GM10248 (cell line): Measurements from ENCODE around the gene RNLS.

Experiments used
- CTCF ChIA-PET: fragments of 300-600 bp; sonication (Branson Sonifier 250); formaldehyde crosslinking; extraction: SDS; loops from one replicate; lab custom pipeline; 2021; ENCODE audit warnings: antibody characterized with exemption; lab: Yijun Ruan, JAX
- POLR2A ChIA-PET: fragments of 350-650 bp; sonication (Branson Sonifier 250); formaldehyde crosslinking; extraction: SDS; loops from one replicate; lab custom pipeline; 2020; ENCODE audit warnings: antibody characterized with exemption; lab: Yijun Ruan, JAX
- DNase-seq: peaks from one replicate; pipeline ENCODE4 v3.0.0; 2012; ENCODE audit errors: extremely low spot score
- CTCF ChIP-seq: IDR thresholded peaks from 2 replicates; pipeline ENCODE4 v1.5.1; 2012; ENCODE audit warnings: mild to moderate bottlenecking, low read depth; ENCODE audit errors: extremely low read depth, missing control alignments, control extremely low read depth

RNLS gene

DNA sequence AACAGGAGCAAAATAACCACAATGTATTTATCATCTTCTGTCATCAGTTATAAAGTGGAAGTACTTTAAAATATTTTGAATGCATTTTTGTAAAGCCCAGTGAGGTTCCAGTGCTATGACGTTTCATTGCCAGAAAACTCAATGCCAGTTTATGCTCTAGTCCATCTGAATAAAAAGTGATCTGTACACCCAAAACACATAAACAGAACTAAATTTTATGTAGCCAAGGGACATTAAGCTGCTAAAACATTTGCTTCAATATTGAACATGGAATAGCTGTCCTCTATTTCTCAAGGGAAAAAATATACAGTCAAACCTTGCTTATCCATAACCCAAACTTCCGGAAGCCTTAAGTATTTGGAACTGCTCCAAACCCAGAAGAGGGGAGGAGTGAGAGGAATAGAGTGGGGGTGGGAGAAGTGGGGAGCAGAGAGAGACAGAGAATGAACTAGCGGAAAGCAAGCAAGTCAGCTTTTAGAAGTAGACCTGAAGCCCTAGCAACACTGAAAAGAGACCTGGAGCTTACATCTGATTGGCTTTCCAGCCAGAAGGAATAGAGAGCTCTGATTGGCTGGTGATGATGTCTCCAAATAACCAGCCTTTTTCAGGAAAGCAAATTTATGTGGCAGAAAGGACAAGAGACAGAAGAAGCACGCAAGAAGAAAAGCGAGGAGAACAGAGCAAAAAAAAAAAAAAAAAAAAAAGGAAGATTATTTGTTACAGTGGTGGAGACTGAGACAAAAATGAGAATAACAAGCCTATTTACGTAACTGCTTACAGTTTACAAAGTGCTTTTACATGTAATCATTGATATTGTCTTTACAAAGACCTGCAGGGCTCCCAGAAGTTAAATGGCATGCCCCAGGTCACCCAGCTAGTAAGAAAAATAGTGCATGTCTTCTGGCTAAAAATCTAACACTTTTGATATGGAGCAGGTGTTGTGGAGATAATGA is 196.0 kb downstream of the RNLS start:
- CTCF ChIA-PET, result interaction anchor here (0.7 to 4.9 kb wide), 16 partner anchors 10 to 536 kb away, joined by 3 to 37 read pairs (median 4); no protein-coding TSS in a partner anchor

DNA sequence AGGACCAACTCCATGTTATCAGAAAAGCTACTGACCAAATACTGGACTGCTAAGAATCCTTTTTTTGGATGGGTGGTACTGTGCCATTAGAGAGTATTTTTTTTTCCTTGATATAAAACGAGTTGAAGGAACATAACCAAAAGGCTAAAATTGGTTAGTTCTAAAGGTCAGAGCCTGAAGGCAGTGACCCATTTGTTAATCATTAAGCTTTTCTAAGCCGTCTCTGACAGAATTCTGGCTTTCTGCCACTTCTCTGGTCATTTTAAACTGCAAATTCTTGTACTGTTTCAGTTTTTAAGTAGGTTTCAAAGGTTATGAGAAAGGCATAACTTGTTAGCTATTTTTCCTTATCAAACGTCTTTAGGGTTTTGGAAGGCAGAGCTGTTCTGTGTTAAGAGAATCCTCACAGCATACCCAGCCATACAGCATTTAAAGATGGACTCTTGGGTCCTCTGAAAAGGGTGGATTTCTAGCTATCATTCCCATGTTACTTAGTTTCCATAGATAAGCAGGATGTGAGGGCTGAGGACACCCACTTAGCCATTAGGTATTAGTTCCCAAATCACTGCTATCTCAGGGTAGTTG is 196.8 kb downstream of the RNLS start:
- ChIA-PET CTCF (interaction anchor here (0.9 to 4.9 kb wide), 9 partner anchors 10 to 535 kb away, joined by 3 to 37 read pairs (median 3); no protein-coding TSS in a partner anchor), POLR2A (interaction anchor here (0.8 kb wide), 1 partner anchor 524 kb away, joined by 3 read pairs; no protein-coding TSS in a partner anchor)
- peak; percentile 40 for DNase-seq
- TF ChIP-seq CTCF, result no peak

More for the DNA sequence above, 196.0 kb downstream of the RNLS start:
- no peak for TF ChIP-seq CTCF
- POLR2A ChIA-PET, result interaction anchor here (0.7 to 0.8 kb wide), 2 partner anchors 322 to 525 kb away, joined by 3 to 11 read pairs; no protein-coding TSS in a partner anchor
- DNase-seq, result peak; percentile 54

DNA sequence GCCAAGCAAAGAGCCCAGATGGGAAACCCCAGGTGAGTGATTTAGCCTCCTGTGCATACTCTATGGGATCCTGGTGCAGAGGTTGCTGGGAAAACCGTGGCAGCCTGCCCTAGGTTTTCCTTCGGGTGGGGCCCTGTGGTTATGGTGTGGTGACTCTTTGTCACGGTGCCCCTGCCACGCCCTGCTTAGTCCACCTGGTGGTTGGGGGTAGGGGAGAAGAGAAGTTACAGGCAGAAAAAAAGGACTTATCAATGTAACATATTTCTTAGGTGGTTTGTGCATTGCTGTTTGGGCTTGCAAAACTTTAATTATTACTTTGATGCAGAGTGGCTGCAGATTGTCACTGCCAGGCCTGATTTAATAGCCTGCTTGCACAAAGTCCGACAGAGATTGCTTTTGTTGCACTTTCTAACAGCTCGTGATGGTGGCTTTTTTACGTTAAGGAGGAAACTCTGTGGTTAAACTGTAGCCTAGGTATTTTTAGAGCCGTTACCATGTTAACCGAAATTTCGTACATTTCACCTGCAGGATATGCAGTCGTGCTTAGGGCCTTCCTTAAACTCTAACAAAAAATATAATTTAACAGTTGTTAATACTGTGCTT is 197.4 kb downstream of the RNLS start:
- ChIA-PET POLR2A (no interaction called here), CTCF (interaction anchor here (0.9 to 4.9 kb wide), 9 partner anchors 9 to 526 kb away, joined by 3 to 37 read pairs (median 3); no protein-coding TSS in a partner anchor)
- TF ChIP-seq CTCF, result peak; percentile 6
- peak; percentile 54 for DNase-seq

DNA sequence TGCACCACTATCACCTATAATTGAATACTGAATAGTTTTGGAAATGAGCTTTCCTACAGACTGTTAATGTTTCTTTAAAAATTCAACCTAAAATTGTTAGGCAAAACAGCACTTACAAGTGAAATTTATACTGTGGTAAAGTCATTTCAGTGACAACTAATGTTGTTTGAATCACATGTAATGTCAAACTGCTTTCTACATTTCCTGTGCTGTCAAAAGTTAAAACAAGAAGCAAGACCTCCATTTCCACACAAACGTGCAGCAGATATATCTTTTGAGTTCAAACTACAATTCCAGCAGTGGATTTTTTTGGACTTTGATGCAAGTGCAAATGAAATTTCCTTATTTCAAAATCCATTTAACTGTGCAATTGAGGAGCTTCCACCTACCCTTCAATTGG is 199.8 kb downstream of the RNLS start:
- no peak for DNase-seq
- ChIA-PET CTCF (interaction anchor here (1.0 to 1.4 kb wide), 3 partner anchors 9 to 11 kb away, joined by 3 to 4 read pairs (median 4); no protein-coding TSS in a partner anchor), POLR2A (no interaction called here)
- no peak for TF ChIP-seq CTCF

DNA sequence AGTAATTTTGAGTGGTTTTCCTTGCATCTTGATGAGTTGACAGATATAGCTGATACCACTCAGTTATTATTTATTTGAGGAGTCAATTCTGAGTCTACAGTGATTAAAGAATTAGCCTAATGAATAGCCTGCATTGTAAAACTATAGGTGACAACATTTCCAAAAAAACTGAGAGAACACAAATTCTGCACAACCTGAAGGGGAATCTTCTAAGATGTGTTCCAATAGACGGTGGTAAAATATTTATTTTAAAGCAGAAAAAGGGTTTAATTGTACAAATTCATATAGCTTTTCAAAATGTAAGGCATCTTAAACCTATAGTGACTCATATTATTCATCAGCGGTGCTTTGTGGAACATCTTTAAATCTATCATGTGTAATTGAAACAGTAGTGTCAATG is 200.4 kb downstream of the RNLS start:
- DNase-seq, result no peak
- no peak for TF ChIP-seq CTCF
- ChIA-PET CTCF (interaction anchor here (1.0 to 1.4 kb wide), 3 partner anchors 9 to 11 kb away, joined by 3 to 4 read pairs (median 4); no protein-coding TSS in a partner anchor), POLR2A (no interaction called here)

- TF ChIP-seq CTCF, result no peak
- no peak for DNase-seq
- CTCF ChIA-PET, result interaction anchor here (1.0 kb wide), 1 partner anchor 35 kb away, joined by 3 read pairs; no protein-coding TSS in a partner anchor
- POLR2A ChIA-PET, result no interaction called here
Observed at GRCh38 chr10:88379575-88379974, 203.5 kb downstream of the RNLS start.
